8988T (cell line): ENCODE measurements around the gene MRPL33.
"Not testable (repeated sequence)": the region's sequence is repeated elsewhere in the genome, so short reads cannot be mapped to it uniquely, and the experiment has no call there.

ENCODE experiments used
- DNase-seq: peaks from one replicate; pipeline ENCODE4 v3.0.0; 2011

MRPL33 gene

GRCh38 chr2:27742571-27742970 lies 28.9 kb upstream of the MRPL33 start:
- no peak for DNase-seq

GRCh38 chr2:27745494-27745893 lies 26.0 kb upstream of the MRPL33 start:
- DNase-seq, result not testable (repeated sequence)

- no peak for DNase-seq
Measured at GRCh38 chr2:27746325-27746724, 25.2 kb upstream of the MRPL33 start.

GRCh38 chr2:27747827-27748352 lies 23.6 kb upstream of the MRPL33 start:
- no peak for DNase-seq

GRCh38 chr2:27748803-27749554 lies 22.5 kb upstream of the MRPL33 start:
- not testable (repeated sequence) for DNase-seq

- DNase-seq, result no peak
Measured at GRCh38 chr2:27751377-27751776, 20.1 kb upstream of the MRPL33 start.

GRCh38 chr2:27752551-27753237 lies 18.8 kb upstream of the MRPL33 start:
- no peak for DNase-seq

- DNase-seq, result no peak
Measured at GRCh38 chr2:27754138-27754588, 17.4 kb upstream of the MRPL33 start.

GRCh38 chr2:27754831-27755230 lies 16.7 kb upstream of the MRPL33 start:
- DNase-seq, result no peak

GRCh38 chr2:27756091-27756490 lies 15.4 kb upstream of the MRPL33 start:
- no peak for DNase-seq

- DNase-seq, result no peak
Measured at GRCh38 chr2:27756544-27757498, 14.7 kb upstream of the MRPL33 start.

- no peak for DNase-seq
Measured at GRCh38 chr2:27762951-27763906, 8.3 kb upstream of the MRPL33 start.

GRCh38 chr2:27763907-27764267 lies 7.6 kb upstream of the MRPL33 start:
- no peak for DNase-seq

- not testable (repeated sequence) for DNase-seq
Measured at GRCh38 chr2:27764526-27764925, 7.0 kb upstream of the MRPL33 start.

- no peak for DNase-seq
Measured at GRCh38 chr2:27765621-27766286, 5.8 kb upstream of the MRPL33 start.

- DNase-seq, result no peak
Measured at GRCh38 chr2:27766287-27766661, 5.2 kb upstream of the MRPL33 start.

- DNase-seq, result no peak
Measured at GRCh38 chr2:27771202-27771547, 344 bp upstream of the MRPL33 start.

- DNase-seq, result no peak
Measured at GRCh38 chr2:27772804-27773203, 1.3 kb downstream of the MRPL33 start.

GRCh38 chr2:27773959-27774358 lies 2.4 kb downstream of the MRPL33 start:
- no peak for DNase-seq

- no peak for DNase-seq
Measured at GRCh38 chr2:27776097-27776496, 4.6 kb downstream of the MRPL33 start.

- DNase-seq, result no peak
Measured at GRCh38 chr2:27776696-27777095, 5.2 kb downstream of the MRPL33 start.
